ENCODE results near the gene CCDC8.

- no peak for TF ChIP-seq CTCF (IDR thresholded peaks at IDR 0.05)
- TF ChIP-seq POLR2A (IDR thresholded peaks at IDR 0.05): no peak
Observed at GRCh38 chr19:46386151-46386550, 27.2 kb downstream of the CCDC8 start.

All from tibial nerve (tissue), 3 donors.